A549 (cell line): ENCODE results near the gene CLEC19A. TPM values are rescaled to one million over a fixed set of nuclear protein-coding genes. Genes with fewer than 3 reads are reported as not detected.

Experiments used
- ATAC-seq, 2 experiments: fragments of 200-7000 bp in 1 of 2; fragments of >200 bp in 1 of 2; cut with Nextera tagmentation in 1 of 2; cut with Tn5 transposase in 1 of 2; 3 replicates each; pipeline versions ENCODE4 v1.8.0 to v1.9.1; 2018 to 2020; ENCODE audit warnings: mild to moderate bottlenecking in 1 of 2, moderate library complexity in 1 of 2
- CTCF ChIA-PET: fragments of 300-600 bp; sonication (Branson Sonifier 250); formaldehyde crosslinking; extraction: SDS; loops from one replicate; lab custom pipeline; 2021; ENCODE audit warnings: antibody characterized with exemption, inconsistent platforms; lab: Yijun Ruan, JAX
- POLR2A ChIA-PET: fragments of 350-600 bp; formaldehyde crosslinking; extraction: SDS; loops from one replicate; lab custom pipeline; 2021; ENCODE audit warnings: antibody characterized with exemption, inconsistent platforms; lab: Yijun Ruan, JAX
- DNase-seq, 2 experiments: peaks; one replicate each; pipeline versions ENCODE4 v3.0.0 to v3.0.0-alpha.2; 2011 to 2016; ENCODE audit warnings: low read depth in 1 of 2, low spot score in 1 of 2
- FAIRE-seq: peaks from 2 replicates; lab custom pipeline; 2011; peaks lifted over from hg19 to GRCh38; lab: Jason Lieb, UNC
- H3K27ac ChIP-seq, 2 experiments: fragments of >200 bp; sonication (Bioruptor Twin); formaldehyde crosslinking; 3 replicates each; pipeline ENCODE4 v1.5.1; 2016 to 2017
- H3K4me1 ChIP-seq: fragments of >200 bp; sonication (Bioruptor Twin); formaldehyde crosslinking; 3 replicates; pipeline ENCODE4 v1.6.1; 2016
- H3K4me2 ChIP-seq: fragments of >200 bp; sonication (Bioruptor Twin); formaldehyde crosslinking; 3 replicates; pipeline ENCODE4 v1.6.1; 2016
- H3K4me3 ChIP-seq: fragments of >200 bp; sonication (Bioruptor Twin); formaldehyde crosslinking; 3 replicates; pipeline ENCODE4 v1.5.1; 2016
- H3K9me3 ChIP-seq: fragments of >200 bp; sonication (Bioruptor Twin); formaldehyde crosslinking; 3 replicates; pipeline ENCODE4 v1.6.1; 2016
- ATOH8 ChIP-seq: fragments of 250-450 bp; sonication (Bioruptor Pico); IDR thresholded peaks from 2 replicates; pipeline ENCODE4 v1.5.0; 2020; ENCODE audit warnings: low read depth, mild to moderate bottlenecking, moderate library complexity
- CBX2 ChIP-seq: fragments of 200-600 bp; sonication (generic); IDR thresholded peaks from 2 replicates; pipeline ENCODE4 v1.6.1; 2016; ENCODE audit warnings: low read depth, mild to moderate bottlenecking, borderline replicate concordance
- CEBPB ChIP-seq, 2 experiments: fragments of >200 bp in 1 of 2; sonication (Bioruptor Twin) in 1 of 2; formaldehyde crosslinking in 1 of 2; IDR thresholded peaks; 2 replicates each; pipeline ENCODE4 v1.6.1; 2012 to 2016
- E2F6 ChIP-seq: IDR thresholded peaks from 2 replicates; pipeline ENCODE4 v1.6.1; 2012; ENCODE audit warnings: low read depth, borderline replicate concordance
- EHMT2 ChIP-seq: fragments of 200-600 bp; sonication (generic); IDR thresholded peaks from 2 replicates; pipeline ENCODE4 v1.6.1; 2016; ENCODE audit warnings: antibody characterized with exemption, low read depth, mild to moderate bottlenecking, moderate library complexity
- ESRRA ChIP-seq: fragments of 150-350 bp; IDR thresholded peaks from 2 replicates; pipeline ENCODE4 v1.6.1; 2014; ENCODE audit warnings: mild to moderate bottlenecking, low read length, borderline replicate concordance
- FOSL2 ChIP-seq, 2 experiments: fragments of 450-650 bp in 1 of 2; fragments of >200 bp in 1 of 2; sonication (Bioruptor Twin) in 1 of 2; formaldehyde crosslinking; IDR thresholded peaks; 2 replicates each; pipeline versions ENCODE4 v1.5.0 to v1.6.1; 2016 to 2020; ENCODE audit warnings: mild to moderate bottlenecking in 1 of 2, moderate library complexity in 1 of 2
- HEYL ChIP-seq: fragments of 250-450 bp; sonication (Bioruptor Pico); IDR thresholded peaks from 2 replicates; pipeline ENCODE4 v1.8.0; 2021; ENCODE audit warnings: mild to moderate bottlenecking, moderate library complexity
- KDM1A ChIP-seq: fragments of 200-600 bp; sonication (generic); IDR thresholded peaks from 2 replicates; pipeline ENCODE4 v1.6.1; 2016; ENCODE audit warnings: low read depth, mild to moderate bottlenecking
- MAX ChIP-seq: IDR thresholded peaks from 2 replicates; pipeline ENCODE4 v1.6.1; 2012
- NPAS2 ChIP-seq: fragments of 250-450 bp; sonication (Bioruptor Pico); IDR thresholded peaks from 2 replicates; pipeline ENCODE4 v1.8.0; 2022; ENCODE audit warnings: mild to moderate bottlenecking, moderate library complexity, borderline replicate concordance
- RAD21 ChIP-seq, 2 experiments: fragments of >200 bp in 1 of 2; sonication (Bioruptor Twin) in 1 of 2; formaldehyde crosslinking in 1 of 2; IDR thresholded peaks in 1 of 2; conservative IDR thresholded peaks in 1 of 2; 2 replicates in 1 of 2; 3 replicates in 1 of 2; pipeline ENCODE4 v1.6.1; 2012 to 2018; ENCODE audit warnings: inconsistent platforms in 1 of 2
- RARB ChIP-seq: fragments of 250-450 bp; sonication (Bioruptor Pico); IDR thresholded peaks from 2 replicates; pipeline ENCODE4 v1.8.0; 2021; ENCODE audit warnings: mild to moderate bottlenecking, moderate library complexity
- RCOR1 ChIP-seq: fragments of 150-350 bp; IDR thresholded peaks from 2 replicates; pipeline ENCODE4 v1.6.1; 2014; ENCODE audit warnings: antibody characterized with exemption, low read length, low read depth
- REST ChIP-seq: fragments of 200-600 bp; sonication (generic); IDR thresholded peaks from 2 replicates; pipeline ENCODE4 v1.6.1; 2016; ENCODE audit warnings: antibody characterized with exemption, mild to moderate bottlenecking, moderate library complexity
- ZSCAN20 ChIP-seq: fragments of 250-450 bp; sonication (Bioruptor Pico); IDR thresholded peaks from 2 replicates; pipeline ENCODE4 v1.8.0; 2022; ENCODE audit warnings: mild to moderate bottlenecking, moderate library complexity
- WGBS: methylation state at CpG from one replicate; pipeline ENCODE4 v1.1.6; 2017; ENCODE audit errors: missing lambda C conversion rate; 5-methylcytosine and 5-hydroxymethylcytosine counted together
- polyA plus RNA-seq, 4 experiments: library from polyadenylated mRNA; depleted of rRNA in 3 of 4; stranded (reverse); fragments of >200 nt; fragmentation: RNase III in 1 of 4; extraction: RNeasy Plus Mini Kit Qiagen cat#74134 plus additional on column Dnase treatment in 1 of 4; gene quantifications; 2 replicates in 3 of 4; 3 replicates in 1 of 4; pipeline ENCODE4 v1.2.3, GENCODE V29; 2011 to 2017

Gene CLEC19A
- polyA plus RNA-seq, 2 of the 4 experiments (the other 2 are of a cell fraction) = 0.09 to 0.49 TPM

GRCh38 chr16:19288872-19289799 is 3.6 kb downstream of the CLEC19A start:
- Histone ChIP-seq H3K4me2 (no peak overlapping the region), H3K9me3 (no peaks in the 10 kb centered on the region), H3K4me1 (peaks cover 28% of the 10 kb centered on the region), H3K27ac (peak overlapping the region in 1 of 2 experiments; percentile 9; a peak in 1 of 6 replicates), H3K4me3 (no peak overlapping the region)
- no peak for ATAC-seq
- ChIA-PET POLR2A (no interaction called here), CTCF (interaction anchor here (1.9 kb wide), 1 partner anchor 10 kb away, joined by 5 read pairs; no protein-coding TSS in a partner anchor)
- DNase-seq = peak in 1 of 2 experiments; percentile 66
- TF ChIP-seq RCOR1 (no peak), NPAS2 (no peak), FOSL2 (IDR thresholded peaks at IDR 0.05) (no peak), FOSL2 (CRISPR knock-in tag; IDR thresholded peaks at IDR 0.05) (no peak), CBX2 (no peak), KDM1A (no peak), RAD21 (conservative IDR thresholded peaks at IDR 0.05 in 1 of 2, IDR thresholded peaks at IDR 0.05 in 1 of 2) (no peak), CEBPB (IDR thresholded peaks at IDR 0.05) (no peak)
- FAIRE-seq = no peak
- WGBS = 75% methylated on average over 7 of the region's 7 CpGs

GRCh38 chr16:19289811-19290485 is 4.4 kb downstream of the CLEC19A start:
- Histone ChIP-seq H3K9me3 (no peaks in the 10 kb centered on the region), H3K4me1 (peaks cover 23% of the 10 kb centered on the region), H3K4me3 (no peak overlapping the region), H3K4me2 (no peak overlapping the region), H3K27ac (peak overlapping the region in 1 of 2 experiments; percentile 9; a peak in 1 of 6 replicates)
- POLR2A ChIA-PET = no interaction called here
- TF ChIP-seq RCOR1 = no peak
- TF ChIP-seq RAD21 (conservative IDR thresholded peaks at IDR 0.05 in 1 of 2, IDR thresholded peaks at IDR 0.05 in 1 of 2) = no peak
- no peak for TF ChIP-seq E2F6
- TF ChIP-seq ESRRA = no peak
- TF ChIP-seq EHMT2 = no peak
- TF ChIP-seq MAX = no peak
- no peak for TF ChIP-seq RARB
- no peak for TF ChIP-seq ATOH8
- CTCF ChIA-PET = interaction anchor here (1.9 kb wide), 1 partner anchor 9 kb away, joined by 5 read pairs; no protein-coding TSS in a partner anchor
- WGBS = 67% methylated on average over 7 of the region's 7 CpGs
- FAIRE-seq = no peak
- no peak for ATAC-seq
- no peak for DNase-seq

GRCh38 chr16:19290860-19291259 is 5.3 kb downstream of the CLEC19A start:
- Histone ChIP-seq H3K4me1 (peaks cover 19% of the 10 kb centered on the region), H3K27ac (peak overlapping the region in 1 of 2 experiments; percentile 57; a peak in 2 of 6 replicates), H3K4me3 (no peak overlapping the region)
- CTCF ChIA-PET = no interaction called here
- POLR2A ChIA-PET = no interaction called here
- FAIRE-seq = no peak
- TF ChIP-seq ATOH8 = no peak
- TF ChIP-seq FOSL2 (IDR thresholded peaks at IDR 0.05) = no peak
- no peak for TF ChIP-seq FOSL2 (CRISPR knock-in tag; IDR thresholded peaks at IDR 0.05)
- no peak for TF ChIP-seq ZSCAN20 (CRISPR knock-in tag)
- TF ChIP-seq REST = no peak
- no peak for TF ChIP-seq HEYL
- TF ChIP-seq, all 56 proteins: peak for 0
- H3K4me2 ChIP-seq = no peak overlapping the region
- ATAC-seq (no peak; a peak in 1 of 6 replicates), DNase-seq (no peak)
- H3K9me3 ChIP-seq = no peaks in the 10 kb centered on the region
- 75% methylated on average over 2 of the region's 2 CpGs for WGBS
